GM18517 (cell line): ENCODE results near the gene ASCL3.
"Not testable (repeated sequence)": the region's sequence is repeated elsewhere in the genome, so short reads cannot be mapped to it uniquely, and the experiment has no call there.

Experiments
- ATAC-seq: cut with Tn5 transposase; IDR thresholded peaks from one replicate; pipeline ENCODE4 v1.9.1; 2021; ENCODE audit warnings: mild to moderate bottlenecking, moderate library complexity; ENCODE audit not compliant: unreplicated experiment

The ASCL3 gene

GRCh38 chr11:8948886-8949285, 6.1 kb upstream of the ASCL3 start:
- ATAC-seq = no peak

GRCh38 chr11:8947230-8947943, 4.6 kb upstream of the ASCL3 start:
- no peak for ATAC-seq

GRCh38 chr11:8941341-8942103, 1.3 kb downstream of the ASCL3 start:
- no peak for ATAC-seq

- no peak for ATAC-seq
Measured at GRCh38 chr11:8937659-8938058, 5.2 kb downstream of the ASCL3 start.

- ATAC-seq = no peak
Measured at GRCh38 chr11:8937159-8937558, 5.7 kb downstream of the ASCL3 start.

GRCh38 chr11:8935789-8936188, 7.0 kb downstream of the ASCL3 start:
- not testable (repeated sequence) for ATAC-seq

- no peak for ATAC-seq
Measured at GRCh38 chr11:8934742-8935488, 7.9 kb downstream of the ASCL3 start.

GRCh38 chr11:8933931-8934330, 8.9 kb downstream of the ASCL3 start:
- ATAC-seq = no peak

- ATAC-seq = no peak
Measured at GRCh38 chr11:8932564-8933180, 10.1 kb downstream of the ASCL3 start, which contains the start of gene C11orf16. C11orf16 (minus strand) TSS chr11:8932947; CDS start chr11:8932308, 639 bp downstream.

GRCh38 chr11:8930456-8931175, 12.2 kb downstream of the ASCL3 start:
- no peak for ATAC-seq

- ATAC-seq = no peak
Measured at GRCh38 chr11:8928981-8929615, 13.7 kb downstream of the ASCL3 start.

- no peak for ATAC-seq
Measured at GRCh38 chr11:8928205-8928604, 14.6 kb downstream of the ASCL3 start.

GRCh38 chr11:8927233-8927632, 15.6 kb downstream of the ASCL3 start:
- no peak for ATAC-seq

GRCh38 chr11:8926236-8926635, 16.6 kb downstream of the ASCL3 start:
- ATAC-seq = no peak

- no peak for ATAC-seq
Measured at GRCh38 chr11:8925711-8926110, 17.1 kb downstream of the ASCL3 start.

GRCh38 chr11:8922691-8923090, 20.1 kb downstream of the ASCL3 start:
- ATAC-seq = no peak

GRCh38 chr11:8917157-8917825, 25.5 kb downstream of the ASCL3 start:
- ATAC-seq = no peak

GRCh38 chr11:8914661-8915018, 28.2 kb downstream of the ASCL3 start:
- ATAC-seq = no peak

GRCh38 chr11:8913961-8914660, 28.7 kb downstream of the ASCL3 start:
- no peak for ATAC-seq
